22Rv1 (cell line): ENCODE measurements around the gene SPTLC1.
A peak's percentile ranks its signal among the peaks of the same experiment; 100 is the strongest.
"Not testable (repeated sequence)": the region's sequence is repeated elsewhere in the genome, so short reads cannot be mapped to it uniquely, and the experiment has no call there.

Experiments used
- H3K27ac ChIP-seq: fragments of 450-650 bp; 2 replicates; pipeline ENCODE4 v1.5.1; 2017
- CTCF ChIP-seq: fragments of 450-650 bp; IDR thresholded peaks from 2 replicates; pipeline ENCODE4 v1.5.1; 2017; ENCODE audit warnings: mild to moderate bottlenecking
- ZFX ChIP-seq: fragments of 450-650 bp; IDR thresholded peaks from 2 replicates; pipeline ENCODE4 v1.6.1; 2017; ENCODE audit warnings: antibody characterized with exemption, borderline replicate concordance

SPTLC1 gene

GRCh38 chr9:92142329-92142728 lies 27.1 kb upstream of the SPTLC1 start:
- TF ChIP-seq ZFX (no peak), CTCF (no peak)
- H3K27ac ChIP-seq, result no peak overlapping the region

DNA sequence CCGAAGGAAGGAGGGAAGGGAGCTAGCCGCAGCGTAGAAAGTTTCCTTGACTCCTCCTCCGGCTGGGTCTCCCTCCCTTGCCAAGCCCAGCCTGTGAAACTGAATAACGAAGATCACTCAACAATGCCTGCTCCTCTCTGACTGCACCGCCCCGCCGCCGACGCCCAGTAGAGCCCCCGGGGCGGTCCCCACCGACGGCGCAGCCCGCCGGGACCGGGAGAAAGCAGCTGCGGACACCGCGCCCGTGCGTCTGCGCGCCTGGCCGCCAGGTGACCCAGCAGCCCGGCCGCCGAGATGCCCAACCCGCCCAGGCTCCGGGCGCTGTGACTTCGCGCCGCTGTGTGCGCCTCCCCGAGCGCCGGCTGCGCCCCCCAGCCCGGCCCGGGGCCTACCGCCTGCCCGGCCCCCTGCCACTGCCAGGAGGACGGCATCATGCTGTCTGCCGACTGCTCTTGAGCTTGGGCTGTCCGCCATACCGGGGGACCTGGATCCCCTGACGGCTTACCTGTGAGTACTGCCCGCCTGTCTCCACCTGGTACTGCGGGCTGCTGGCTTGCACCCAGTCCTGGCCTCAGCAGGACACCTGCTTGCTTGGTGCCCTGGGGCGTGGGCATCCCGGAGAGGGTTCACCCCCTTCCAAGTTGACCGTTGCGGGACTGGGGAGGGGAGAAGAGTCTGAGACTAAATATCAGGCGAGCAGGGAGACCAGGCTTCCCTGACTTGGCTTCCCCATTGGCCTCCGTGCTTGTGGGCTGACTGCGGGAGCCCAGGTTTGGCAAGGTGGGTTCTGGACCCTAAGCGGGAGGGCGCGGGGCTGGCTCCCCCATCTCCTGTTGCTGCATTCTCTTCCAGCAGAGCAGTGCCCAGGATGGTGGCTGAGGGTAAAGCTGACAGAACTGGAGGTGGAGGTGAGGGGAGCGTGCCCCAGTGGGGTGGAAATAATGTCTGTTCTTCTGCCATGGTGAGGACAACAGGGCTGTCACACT lies 26.2 kb upstream of the SPTLC1 start:
- no peak overlapping the region for H3K27ac ChIP-seq
- TF ChIP-seq ZFX (no peak), CTCF (no peak)

DNA sequence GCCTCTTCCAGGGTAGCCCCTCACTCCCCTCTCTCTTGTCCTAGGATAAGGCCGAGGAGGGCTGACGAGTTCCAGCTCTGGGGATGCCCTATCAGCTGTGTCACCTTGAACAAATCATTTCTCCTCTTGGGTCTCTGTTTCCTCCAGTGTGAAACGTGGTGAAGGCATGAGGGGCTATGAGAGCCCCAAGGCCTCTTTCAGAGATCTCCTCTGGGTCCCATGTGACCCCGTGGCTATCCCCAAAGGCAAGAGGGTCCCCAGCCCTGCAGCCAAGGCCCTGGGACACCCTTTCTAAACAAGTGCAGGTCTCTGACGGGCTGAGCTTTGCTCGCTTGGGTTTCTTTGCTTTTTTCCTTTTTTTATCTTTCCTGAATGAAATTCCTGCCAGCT lies 25.5 kb upstream of the SPTLC1 start:
- no peak overlapping the region for H3K27ac ChIP-seq

GRCh38 chr9:92140074-92140753 lies 25.0 kb upstream of the SPTLC1 start:
- H3K27ac ChIP-seq, result no peak overlapping the region
- TF ChIP-seq CTCF (peak; percentile 83), ZFX (no peak)

More for the DNA sequence above, 25.5 kb upstream of the SPTLC1 start:
- no peak for TF ChIP-seq CTCF
- TF ChIP-seq ZFX, result no peak

- H3K27ac ChIP-seq, result not testable (repeated sequence)
Measured at GRCh38 chr9:92138960-92139540, 23.8 kb upstream of the SPTLC1 start.

GRCh38 chr9:92138157-92138959 lies 23.1 kb upstream of the SPTLC1 start:
- no peak overlapping the region for H3K27ac ChIP-seq
- TF ChIP-seq CTCF, result peak; percentile 82
- TF ChIP-seq ZFX, result no peak
